Bronchial epithelial cell (primary cell): Measurements from ENCODE around the gene ADGRL3. TPM values are rescaled to one million over a fixed set of nuclear protein-coding genes. Genes with fewer than 3 reads are reported as not detected.

Experiments used
- DNase-seq: peaks from one replicate; pipeline ENCODE4 v3.0.0-alpha.2; 2010; ENCODE audit warnings: low read depth
- FAIRE-seq: peaks from 2 replicates; lab custom pipeline; 2011; peaks lifted over from hg19 to GRCh38; lab: Jason Lieb, UNC
- H3K27me3 ChIP-seq: 2 replicates; pipeline ENCODE4 v1.5.1; 2011; ENCODE audit warnings: low read length; ENCODE audit not compliant: control insufficient read depth, insufficient read depth
- H3K36me3 ChIP-seq: 2 replicates; pipeline ENCODE4 v1.5.1; 2011; ENCODE audit warnings: low read length; ENCODE audit not compliant: control insufficient read depth, insufficient read depth
- H3K4me3 ChIP-seq: 2 replicates; pipeline ENCODE4 v1.5.1; 2011; ENCODE audit warnings: mild to moderate bottlenecking, low read depth, low read length, control low read depth
- total RNA-seq: library from RNA; depleted of rRNA; stranded (reverse); fragments of >200 nt; gene quantifications from 2 replicates; pipeline ENCODE4 v1.2.1, GENCODE V29; 2014
- TF ChIP-seq, protein P1 (sequence below): IDR thresholded peaks from 2 replicates; pipeline ENCODE4 v1.5.1; 2011; ENCODE audit warnings: mild to moderate bottlenecking, moderate library complexity, low read length, control low read depth, inconsistent platforms; ENCODE audit not compliant: insufficient read depth, severe bottlenecking

The ADGRL3 gene
- total RNA-seq, 1 donor from 2014 or later = under 0.01 TPM

DNA sequence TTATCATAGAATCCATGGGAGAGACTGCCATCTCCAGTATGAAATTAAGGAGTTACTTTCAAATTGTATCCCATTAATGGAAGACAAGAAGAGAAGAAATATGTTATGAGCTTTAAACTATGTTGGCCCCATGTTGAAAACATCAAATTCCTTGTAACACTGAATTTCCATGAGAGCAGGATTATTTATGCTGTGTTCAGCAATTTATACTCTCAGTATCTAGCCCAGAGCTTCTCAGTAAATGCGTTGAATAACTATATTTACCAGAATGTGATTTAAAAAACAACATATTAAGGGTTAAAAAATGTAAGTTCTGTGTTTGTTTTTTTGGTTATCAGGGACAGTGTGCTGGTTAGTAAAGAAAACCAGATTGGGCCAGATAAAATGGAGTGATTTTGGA lies 74.2 kb downstream of the ADGRL3 start:
- TF ChIP-seq, protein P1, sequence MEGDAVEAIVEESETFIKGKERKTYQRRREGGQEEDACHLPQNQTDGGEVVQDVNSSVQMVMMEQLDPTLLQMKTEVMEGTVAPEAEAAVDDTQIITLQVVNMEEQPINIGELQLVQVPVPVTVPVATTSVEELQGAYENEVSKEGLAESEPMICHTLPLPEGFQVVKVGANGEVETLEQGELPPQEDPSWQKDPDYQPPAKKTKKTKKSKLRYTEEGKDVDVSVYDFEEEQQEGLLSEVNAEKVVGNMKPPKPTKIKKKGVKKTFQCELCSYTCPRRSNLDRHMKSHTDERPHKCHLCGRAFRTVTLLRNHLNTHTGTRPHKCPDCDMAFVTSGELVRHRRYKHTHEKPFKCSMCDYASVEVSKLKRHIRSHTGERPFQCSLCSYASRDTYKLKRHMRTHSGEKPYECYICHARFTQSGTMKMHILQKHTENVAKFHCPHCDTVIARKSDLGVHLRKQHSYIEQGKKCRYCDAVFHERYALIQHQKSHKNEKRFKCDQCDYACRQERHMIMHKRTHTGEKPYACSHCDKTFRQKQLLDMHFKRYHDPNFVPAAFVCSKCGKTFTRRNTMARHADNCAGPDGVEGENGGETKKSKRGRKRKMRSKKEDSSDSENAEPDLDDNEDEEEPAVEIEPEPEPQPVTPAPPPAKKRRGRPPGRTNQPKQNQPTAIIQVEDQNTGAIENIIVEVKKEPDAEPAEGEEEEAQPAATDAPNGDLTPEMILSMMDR = no peak
- Histone ChIP-seq H3K36me3 (no peaks in the 10 kb centered on the region), H3K27me3 (no peaks in the 10 kb centered on the region), H3K4me3 (no peak overlapping the region)
- DNase-seq (no peak), FAIRE-seq (no peak)

DNA sequence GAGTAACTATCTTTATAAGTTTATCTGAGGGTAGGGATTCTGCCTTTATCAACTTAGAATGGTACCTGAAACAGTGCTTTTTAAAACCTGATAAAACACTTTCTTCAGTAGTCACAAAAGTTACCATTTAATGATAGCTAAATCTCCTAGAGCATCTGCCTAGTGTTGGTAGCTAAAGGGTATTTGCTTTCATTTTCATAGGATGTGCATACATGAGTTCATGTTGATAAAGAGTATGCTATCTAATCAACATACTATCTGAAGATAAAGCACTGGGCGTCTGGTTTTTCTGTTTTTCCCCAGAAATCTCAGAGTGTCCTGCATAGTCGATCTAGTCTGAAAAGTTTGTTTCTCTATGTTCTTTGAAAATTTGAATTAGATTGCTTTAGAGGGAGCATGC lies 75.1 kb downstream of the ADGRL3 start:
- no peak for FAIRE-seq
- TF ChIP-seq, protein P1 = no peak
- H3K36me3 ChIP-seq = no peaks in the 10 kb centered on the region

DNA sequence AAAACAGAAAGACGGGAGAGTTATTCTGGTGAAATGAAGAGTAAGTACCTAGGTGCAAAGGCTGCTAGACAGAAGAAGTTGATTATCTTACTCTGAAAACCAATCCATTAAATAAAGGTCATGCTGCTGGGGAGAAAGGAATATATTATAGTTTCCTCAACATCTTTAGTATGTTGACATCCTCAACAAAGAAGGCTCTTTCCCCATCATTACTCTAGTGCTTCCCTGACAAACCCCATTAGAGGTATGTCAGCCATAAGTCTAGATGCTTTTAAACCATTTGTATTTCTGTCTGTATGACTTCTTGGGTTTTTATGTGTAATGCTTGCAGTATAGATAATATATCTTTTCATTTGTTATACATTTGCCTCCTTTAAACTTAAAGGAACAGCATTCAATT lies 75.9 kb downstream of the ADGRL3 start:
- Histone ChIP-seq H3K27me3 (no peaks in the 10 kb centered on the region), H3K36me3 (no peaks in the 10 kb centered on the region), H3K4me3 (no peak overlapping the region)
- TF ChIP-seq, protein P1 = no peak
- DNase-seq = no peak
- FAIRE-seq = no peak

More for the DNA sequence above, 75.1 kb downstream of the ADGRL3 start:
- Histone ChIP-seq H3K27me3 (no peaks in the 10 kb centered on the region), H3K4me3 (no peak overlapping the region)
- no peak for DNase-seq

DNA sequence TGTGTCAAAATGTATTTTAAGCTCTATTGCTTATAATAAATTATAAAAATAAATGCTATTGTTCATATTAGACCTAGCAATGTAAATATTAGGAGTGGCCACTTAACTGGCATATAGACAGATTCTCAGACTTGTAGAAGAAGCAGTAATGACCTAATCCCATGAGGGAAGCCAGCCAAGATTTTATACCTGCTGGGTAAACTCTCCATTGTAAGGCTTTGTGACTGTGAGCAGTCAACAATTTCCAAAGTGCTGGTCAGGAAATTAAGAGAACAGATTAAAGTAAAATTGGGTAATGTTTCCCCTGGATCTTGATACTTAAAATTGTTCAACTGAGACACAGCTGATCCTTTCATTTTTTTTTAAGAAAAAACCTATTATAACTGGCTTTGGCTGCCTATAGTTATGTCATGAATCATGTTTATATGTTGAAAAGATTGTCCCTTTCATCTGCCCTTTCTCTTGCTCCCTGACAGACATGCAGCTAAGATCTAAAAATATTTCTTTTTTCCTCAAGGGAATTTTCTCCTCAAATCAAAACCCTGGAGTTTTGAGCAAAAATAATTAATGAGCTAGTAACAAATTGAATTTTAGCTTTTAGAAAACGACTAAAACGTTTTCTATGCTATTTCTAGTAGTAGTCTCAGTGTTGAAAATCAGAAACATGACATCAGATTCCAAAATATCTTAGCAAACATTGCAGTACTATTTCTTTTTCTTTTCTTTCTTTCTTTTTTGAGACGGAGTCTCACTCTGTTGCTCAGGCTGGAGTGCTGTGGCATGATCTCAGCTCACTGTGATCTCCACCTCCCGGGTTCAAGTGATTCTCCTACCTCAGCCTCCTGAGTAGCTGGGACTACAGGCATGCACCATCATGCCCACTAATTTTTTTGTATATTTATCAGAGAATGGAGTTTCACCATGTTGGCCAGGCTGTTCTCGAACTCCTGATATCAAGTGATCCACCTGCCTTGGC lies 77.9 kb downstream of the ADGRL3 start:
- DNase-seq (peak; percentile 91), FAIRE-seq (no peak)
- no peak overlapping the region for H3K4me3 ChIP-seq
- TF ChIP-seq, protein P1 = no peak
- no peaks in the 10 kb centered on the region for H3K27me3 ChIP-seq
- H3K36me3 ChIP-seq = no peaks in the 10 kb centered on the region

DNA sequence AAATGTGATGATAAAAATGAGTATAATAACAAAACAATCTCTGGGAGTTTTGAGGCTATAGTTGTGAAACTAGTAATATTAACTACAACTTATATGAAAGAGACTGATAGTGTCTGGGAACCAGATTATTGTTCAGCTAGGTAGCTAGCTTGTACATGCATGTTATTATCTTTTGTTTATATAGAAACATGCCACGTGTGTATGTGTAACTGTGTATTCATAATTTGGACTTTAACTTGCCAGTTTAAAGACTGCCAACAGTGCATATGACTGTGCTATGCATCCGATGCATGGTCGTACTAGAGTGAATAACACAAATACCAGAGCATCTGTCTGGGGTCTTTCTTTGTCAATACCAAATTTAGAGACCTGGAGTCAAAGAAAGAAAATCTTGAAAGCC lies 92.2 kb downstream of the ADGRL3 start:
- DNase-seq = peak; percentile 63
- Histone ChIP-seq H3K27me3 (no peaks in the 10 kb centered on the region), H3K36me3 (no peaks in the 10 kb centered on the region), H3K4me3 (no peak overlapping the region)
- FAIRE-seq = no peak
- TF ChIP-seq, protein P1 = no peak
